ENCODE measurements around the gene CLDN19.

- TF ChIP-seq CTCF (IDR thresholded peaks at IDR 0.05) (no peak), POLR2A (IDR thresholded peaks at IDR 0.05) (no peak), EP300 (IDR thresholded peaks at IDR 0.05) (no peak), POLR2AphosphoS5 (IDR thresholded peaks at IDR 0.05) (no peak)
Measured at GRCh38 chr1:42703888-42704464, 36.1 kb downstream of the CLDN19 start.

All from stomach (tissue), 4 donors.